Stimulated activated naive CD4-positive, alpha-beta T cell (primary cell): Measurements from ENCODE around the gene WSB2.
"Not testable (repeated sequence)": the region's sequence is repeated elsewhere in the genome, so short reads cannot be mapped to it uniquely, and the experiment has no call there.

Source experiments
- DNase-seq, 6 experiments: peaks; one replicate each; lab custom pipeline; 2025; lab: John Stamatoyannopoulos, UW

The WSB2 gene

GRCh38 chr12:118061011-118061872, at the start of gene WSB2:
Gene WSB2 (minus strand): TSS chr12:118061179. CDS start chr12:118061048, 131 bp downstream.
- peak; percentile 20 to 49 (median 40) for DNase-seq

GRCh38 chr12:118109088-118109487, 48.1 kb upstream of the WSB2 start:
- no peak for DNase-seq

DNA sequence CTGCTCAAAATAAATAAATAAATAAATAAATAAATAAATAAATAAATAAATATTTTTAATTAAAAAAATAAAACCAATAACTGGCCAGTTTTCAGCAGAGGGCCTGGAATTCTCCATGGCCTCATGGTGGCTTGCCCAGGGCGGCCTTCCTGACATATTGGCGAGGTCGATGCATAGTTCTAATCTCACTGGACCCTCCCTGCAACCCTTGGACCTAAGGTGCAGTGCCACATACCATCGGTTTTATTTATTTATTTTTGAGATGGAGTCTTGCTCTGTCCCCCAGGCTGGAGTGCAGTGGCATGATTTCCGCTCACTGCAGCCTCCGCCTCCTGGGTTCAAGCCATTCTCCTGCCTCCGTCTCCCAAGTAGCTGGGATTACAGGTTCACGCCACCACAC, 46.7 kb upstream of the WSB2 start:
- DNase-seq: no peak

DNA sequence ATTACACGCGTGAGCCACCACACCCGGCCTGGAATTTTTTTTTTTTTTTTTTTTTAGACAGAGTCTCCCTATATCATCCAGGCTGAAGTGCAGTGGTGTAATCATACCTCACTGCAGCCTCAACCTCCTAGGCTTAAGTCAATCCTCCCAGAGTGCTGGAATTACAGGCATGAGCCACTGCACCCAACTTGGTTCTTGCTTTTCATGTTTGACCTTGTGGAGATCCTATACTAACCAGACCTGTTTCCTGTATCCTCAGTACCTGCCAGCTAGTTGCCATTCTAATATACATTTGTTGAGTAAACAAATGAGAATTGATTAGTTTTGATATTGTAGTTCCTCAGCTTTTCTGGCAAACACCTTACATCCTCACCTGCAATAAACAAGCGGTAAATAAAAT, 46.0 kb upstream of the WSB2 start:
- DNase-seq: no peak

DNA sequence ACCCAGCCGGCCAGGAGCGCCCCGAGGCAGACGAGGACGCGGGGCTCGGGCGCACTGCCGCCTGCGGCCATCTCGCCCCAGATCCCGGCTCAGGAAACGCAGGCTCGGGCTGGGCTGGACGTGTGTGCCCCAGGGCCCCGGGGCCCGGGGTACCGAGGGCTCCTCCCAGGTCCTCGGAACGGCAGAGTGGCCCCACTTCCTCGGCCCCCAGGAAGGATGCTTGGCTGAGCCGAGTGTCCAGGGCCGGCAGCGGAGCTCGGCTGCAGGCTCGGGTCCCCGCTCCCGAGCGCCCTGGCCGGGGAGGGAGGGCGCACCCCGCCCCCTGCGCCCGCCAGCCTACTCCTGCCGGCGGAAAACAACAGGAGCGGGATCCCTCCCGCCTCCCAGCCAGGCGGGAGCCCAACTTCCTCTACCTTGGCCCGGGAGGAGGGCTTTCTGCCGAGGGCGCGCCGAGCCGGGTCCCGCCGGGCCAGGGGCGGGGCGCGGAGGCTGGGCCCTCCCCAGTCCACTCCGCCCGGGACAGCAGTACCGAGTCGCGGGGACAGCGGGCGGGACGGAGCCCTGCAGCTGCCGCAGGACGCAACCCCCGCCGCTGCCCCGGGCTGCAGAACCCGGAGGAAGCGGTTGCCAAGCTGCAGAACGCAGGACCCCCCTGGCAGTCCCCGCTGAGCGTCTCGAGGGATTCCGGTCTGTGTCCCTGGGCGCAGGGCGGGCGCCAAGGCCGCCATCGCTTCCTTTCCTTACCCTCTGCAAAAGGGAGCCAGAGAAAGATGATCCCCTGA, 42.8 kb upstream of the WSB2 start, which contains the start of gene VSIG10:
Gene VSIG10, minus strand, starts transcription at position 411 of the 782 bp plus-strand sequence. Its CDS starts 340 bp downstream, at position 71.
- peak in 3 of 6 experiments; percentile 9 to 17 (median 11) for DNase-seq

GRCh38 chr12:118103201-118103600, 42.2 kb upstream of the WSB2 start:
- DNase-seq: no peak

- DNase-seq: no peak
These were observed 41.6 kb upstream of the WSB2 start for GRCh38 chr12:118102609-118103008.

GRCh38 chr12:118102070-118102469, 41.1 kb upstream of the WSB2 start:
- no peak for DNase-seq

GRCh38 chr12:118101051-118101450, 40.1 kb upstream of the WSB2 start:
- DNase-seq: no peak

DNA sequence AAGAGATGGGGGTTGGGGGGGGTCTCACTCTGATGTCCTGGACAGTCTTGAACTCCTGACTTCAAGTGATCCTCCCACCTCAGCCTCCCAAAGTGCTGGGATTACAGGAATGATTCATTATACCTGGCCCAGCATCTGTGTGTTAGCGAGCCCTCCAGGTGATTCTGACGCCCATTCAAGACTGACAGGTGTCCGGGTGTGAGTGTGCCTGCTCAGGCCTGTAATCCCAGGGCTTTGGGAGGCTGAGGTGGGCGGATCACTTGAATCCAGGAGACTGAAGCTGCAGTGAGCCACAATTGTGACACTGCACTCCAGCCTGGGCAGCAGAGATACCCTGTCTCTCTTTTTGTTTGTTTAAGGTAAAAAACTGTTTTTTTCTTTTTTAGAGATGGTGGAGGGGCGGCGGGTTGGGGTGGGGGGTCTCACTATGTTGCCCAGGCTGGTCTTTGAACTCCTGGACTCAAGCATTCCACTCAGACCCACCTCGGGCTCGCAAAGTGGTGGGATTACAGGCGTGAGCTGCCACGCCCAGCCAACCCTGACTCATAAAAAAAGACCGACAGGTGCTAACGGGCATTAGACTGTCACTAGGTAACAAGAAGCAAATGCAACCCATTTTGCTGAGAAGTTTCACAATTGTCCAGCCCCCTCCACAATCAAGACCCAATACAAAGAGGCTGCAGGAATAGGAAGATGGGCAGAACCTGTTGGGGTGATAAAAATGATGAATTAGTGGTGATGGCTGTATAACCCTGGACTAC, 38.1 kb upstream of the WSB2 start:
- no peak for DNase-seq

DNA sequence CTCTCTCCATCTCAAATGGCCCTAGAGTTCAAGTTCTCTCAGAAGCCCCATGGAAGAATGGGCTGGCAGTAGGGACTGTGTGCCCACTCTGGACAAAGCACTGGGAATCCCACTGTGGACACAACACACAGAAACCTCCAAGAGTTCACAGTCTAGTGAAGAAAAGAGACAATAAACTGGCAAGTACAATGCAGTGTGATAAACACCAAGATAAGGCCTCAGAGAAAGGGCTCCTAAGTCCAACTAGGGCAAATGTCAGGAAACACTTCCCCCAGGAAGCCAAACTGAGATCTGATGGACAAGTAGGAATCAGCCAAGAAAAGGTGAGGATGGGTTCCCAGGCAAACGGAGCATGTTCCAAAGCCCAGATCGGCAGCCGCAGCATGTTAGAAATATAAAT, 37.4 kb upstream of the WSB2 start:
- no peak for DNase-seq

DNA sequence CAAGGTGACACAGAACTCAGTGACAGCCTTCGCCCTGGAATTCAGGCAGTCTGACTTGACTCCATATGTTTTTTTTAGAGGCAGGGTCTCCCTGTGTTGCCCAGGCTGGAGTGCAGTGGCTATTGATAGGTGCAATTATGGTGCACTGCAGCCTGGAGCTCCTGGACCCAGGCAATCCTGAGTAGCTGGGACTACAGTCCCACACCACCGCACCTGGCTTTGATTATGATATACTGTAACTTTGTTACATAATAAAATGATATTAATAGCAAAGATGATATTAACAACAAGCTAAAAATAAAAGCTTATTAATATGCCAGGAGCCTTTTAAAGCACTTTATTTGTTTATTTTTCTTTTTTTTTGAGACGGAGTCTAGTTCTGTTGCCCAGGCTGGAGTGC, 33.1 kb upstream of the WSB2 start:
- no peak for DNase-seq

GRCh38 chr12:118089782-118090181, 28.8 kb upstream of the WSB2 start:
- no peak for DNase-seq

DNA sequence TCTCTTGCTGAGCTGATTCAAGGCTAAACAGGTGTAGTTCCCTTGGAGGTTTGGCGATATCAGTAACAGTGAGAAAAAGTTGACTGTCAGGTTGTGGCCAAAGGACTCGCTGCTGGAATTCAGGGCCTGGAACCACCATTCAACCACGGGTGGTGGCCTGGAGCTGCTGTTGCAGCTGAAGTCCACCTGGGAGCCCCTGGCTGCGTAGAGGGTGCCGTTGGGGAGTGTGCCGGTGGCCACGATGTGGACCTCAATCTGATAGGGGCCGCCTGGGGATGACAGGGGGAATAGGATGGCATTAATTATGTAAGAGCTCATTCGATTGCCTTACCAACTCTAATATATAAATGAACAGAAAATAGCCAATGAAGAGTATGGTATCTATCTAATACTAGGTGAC, 21.2 kb upstream of the WSB2 start:
- no peak for DNase-seq

DNA sequence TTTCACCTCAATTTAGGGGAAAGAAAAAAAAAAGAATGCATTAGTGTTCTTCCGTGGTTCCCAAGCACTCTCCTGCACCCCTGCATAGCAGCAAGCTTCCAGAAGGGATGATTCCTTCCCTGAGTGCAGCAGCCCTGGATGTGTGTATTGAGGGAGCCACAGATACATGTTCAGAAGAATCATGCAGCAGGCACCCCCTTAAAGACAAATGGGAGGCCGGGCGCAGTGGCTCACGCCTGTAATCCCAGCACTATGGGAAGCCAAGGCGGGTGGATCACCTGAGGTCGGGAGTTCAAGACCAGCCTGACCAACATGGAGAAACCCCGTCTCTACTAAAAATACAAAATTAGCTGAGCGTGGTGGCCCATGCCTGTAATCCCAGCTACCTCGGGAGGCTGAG, 20.5 kb upstream of the WSB2 start:
- not testable (repeated sequence) for DNase-seq

DNA sequence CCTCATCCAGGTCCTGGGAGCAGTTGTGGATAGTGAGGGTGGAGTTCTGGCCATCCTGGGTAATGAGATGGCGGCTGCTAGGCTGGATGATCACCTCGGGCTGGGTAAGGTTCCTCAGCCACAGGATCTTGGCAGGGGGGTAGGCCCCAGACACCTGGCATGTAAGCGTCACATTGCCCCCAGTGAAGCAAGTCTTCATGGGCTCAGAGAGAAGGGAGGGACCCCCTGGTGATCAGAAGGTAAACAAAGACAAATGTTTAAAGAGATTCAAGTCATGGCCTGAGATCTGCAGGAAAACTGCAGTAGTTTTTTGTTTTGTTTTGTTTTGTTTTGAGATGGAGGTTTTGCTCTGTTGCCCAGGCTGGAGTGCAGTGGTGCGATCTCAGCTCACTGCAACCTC, 12.8 kb upstream of the WSB2 start:
- DNase-seq: no peak

DNA sequence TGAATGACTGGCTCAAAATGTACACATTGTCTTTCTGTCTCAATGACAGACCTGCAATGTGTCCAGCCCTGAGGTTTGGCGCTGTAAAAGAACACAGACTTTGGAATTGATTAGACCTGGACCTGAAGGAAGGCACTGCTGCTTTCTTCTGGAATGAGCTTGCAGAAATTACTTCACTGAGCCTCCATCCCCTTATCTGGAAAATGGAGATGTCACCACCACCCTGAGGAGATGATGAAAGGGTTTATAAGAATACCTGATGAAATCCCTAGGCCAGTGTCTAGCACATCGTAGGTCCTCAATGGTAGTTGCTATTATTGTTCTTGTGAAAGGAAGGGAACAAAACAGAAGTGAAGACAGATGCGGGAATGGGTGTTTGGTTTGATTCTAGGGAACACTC, 9.7 kb upstream of the WSB2 start:
- DNase-seq: no peak

- no peak for DNase-seq
These were observed 7.5 kb upstream of the WSB2 start for GRCh38 chr12:118068445-118068844.

DNA sequence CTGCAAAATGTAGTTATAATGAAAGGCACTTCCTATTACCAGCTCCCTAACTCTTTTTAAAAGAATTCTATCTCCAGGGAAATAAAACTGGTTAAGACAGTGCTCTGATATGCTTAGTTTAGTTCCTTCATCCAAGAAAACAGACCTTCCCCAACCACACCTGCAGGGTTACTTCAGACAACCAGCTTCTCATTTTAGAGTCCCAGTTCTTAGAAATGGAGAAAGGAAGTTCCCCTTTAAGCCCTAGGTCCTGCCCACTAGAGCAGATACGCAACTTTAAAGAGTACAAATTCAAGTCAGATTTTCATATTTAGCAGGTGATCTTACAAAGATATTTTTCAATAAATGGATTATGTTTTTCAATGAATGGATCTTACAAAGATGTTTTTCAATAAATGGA, 4.4 kb upstream of the WSB2 start:
- no peak for DNase-seq

GRCh38 chr12:118064608-118065007, 3.6 kb upstream of the WSB2 start:
- DNase-seq: peak in 2 of 6 experiments; percentile 5 to 24

DNA sequence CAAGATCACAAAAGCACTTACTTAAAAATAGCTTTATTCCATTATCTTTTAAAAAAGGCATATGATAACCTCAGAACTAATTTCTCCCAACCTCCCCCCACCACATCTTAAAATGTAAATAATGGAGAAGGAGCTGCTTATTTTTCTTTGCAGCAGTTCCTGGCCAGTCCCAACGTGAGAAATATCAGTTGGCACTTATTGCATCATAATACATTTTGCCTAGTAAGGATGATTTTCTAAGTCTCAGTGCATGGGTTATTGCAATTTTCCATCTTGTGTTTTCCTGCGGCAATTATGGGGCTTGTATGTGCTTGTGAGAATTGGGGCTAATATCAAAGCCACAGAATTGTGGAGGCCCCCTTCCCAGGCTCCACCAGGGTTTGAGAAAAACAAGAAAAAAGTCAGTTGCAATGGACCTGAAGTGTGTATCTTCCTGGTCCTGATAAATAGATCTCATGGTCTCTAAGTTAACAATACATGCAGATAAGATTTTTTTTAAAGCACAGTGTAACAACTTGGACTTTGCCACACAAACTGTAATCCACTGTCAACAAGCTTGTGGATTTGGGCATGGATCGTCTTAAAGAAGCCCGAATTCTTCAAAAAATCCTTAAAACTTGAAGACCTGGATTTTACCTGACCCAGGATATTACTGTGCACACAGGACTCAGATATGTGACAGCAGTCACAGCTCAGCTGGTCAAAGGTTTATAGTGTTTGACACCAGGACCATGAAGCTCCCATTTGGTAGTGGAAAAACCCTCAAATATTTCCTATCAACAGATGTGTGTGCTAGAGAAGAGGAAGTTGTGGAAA, 2.8 kb upstream of the WSB2 start:
- no peak for DNase-seq
